Hepatocyte (in vitro differentiated cells): ENCODE results near the gene HLA-DOB.

Experiments
- EZH2 ChIP-seq: fragments of 200-600 bp; sonication (generic); IDR thresholded peaks from 2 replicates; pipeline ENCODE4 v1.6.1; 2016; ENCODE audit warnings: antibody characterized with exemption, mild to moderate bottlenecking, borderline replicate concordance
- EZH2phosphoT487 ChIP-seq: fragments of 200-600 bp; sonication (generic); IDR thresholded peaks from one replicate; pipeline ENCODE4 v1.6.1; 2018; ENCODE audit warnings: antibody characterized with exemption, mild to moderate bottlenecking, low read depth, moderate library complexity; ENCODE audit not compliant: unreplicated experiment, severe bottlenecking
- TF ChIP-seq, protein P1 (sequence below): fragments of 200-600 bp; sonication (generic); IDR thresholded peaks from 2 replicates; pipeline ENCODE4 v1.5.1; 2016; ENCODE audit warnings: antibody characterized with exemption, mild to moderate bottlenecking; ENCODE audit not compliant: poor library complexity

DNA sequence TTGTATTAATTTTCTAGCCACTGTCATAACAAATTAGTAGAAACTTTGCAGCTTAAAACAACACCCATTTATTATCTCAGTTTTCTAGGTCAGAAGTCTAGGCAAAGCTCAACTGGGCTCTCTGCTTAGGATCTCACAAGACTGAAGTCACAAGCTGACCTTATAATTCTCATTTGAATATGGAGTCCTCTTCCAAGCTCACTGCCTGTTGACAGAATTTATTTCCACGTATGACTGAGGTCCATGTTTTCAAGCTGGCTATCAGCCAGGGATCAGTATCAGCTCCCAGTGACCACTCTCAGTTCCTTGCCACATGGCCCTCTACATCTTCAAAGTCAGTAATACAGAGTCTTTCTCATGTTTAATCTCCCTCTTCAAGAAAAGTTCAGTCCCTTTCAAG, 41.7 kb downstream of the HLA-DOB start:
- TF ChIP-seq, protein P1, sequence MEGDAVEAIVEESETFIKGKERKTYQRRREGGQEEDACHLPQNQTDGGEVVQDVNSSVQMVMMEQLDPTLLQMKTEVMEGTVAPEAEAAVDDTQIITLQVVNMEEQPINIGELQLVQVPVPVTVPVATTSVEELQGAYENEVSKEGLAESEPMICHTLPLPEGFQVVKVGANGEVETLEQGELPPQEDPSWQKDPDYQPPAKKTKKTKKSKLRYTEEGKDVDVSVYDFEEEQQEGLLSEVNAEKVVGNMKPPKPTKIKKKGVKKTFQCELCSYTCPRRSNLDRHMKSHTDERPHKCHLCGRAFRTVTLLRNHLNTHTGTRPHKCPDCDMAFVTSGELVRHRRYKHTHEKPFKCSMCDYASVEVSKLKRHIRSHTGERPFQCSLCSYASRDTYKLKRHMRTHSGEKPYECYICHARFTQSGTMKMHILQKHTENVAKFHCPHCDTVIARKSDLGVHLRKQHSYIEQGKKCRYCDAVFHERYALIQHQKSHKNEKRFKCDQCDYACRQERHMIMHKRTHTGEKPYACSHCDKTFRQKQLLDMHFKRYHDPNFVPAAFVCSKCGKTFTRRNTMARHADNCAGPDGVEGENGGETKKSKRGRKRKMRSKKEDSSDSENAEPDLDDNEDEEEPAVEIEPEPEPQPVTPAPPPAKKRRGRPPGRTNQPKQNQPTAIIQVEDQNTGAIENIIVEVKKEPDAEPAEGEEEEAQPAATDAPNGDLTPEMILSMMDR: no peak
- no peak for TF ChIP-seq EZH2phosphoT487
- no peak for TF ChIP-seq EZH2
